G401.6 (cell line): ENCODE data around the gene UBE2O.

Source experiments
- FAIRE-seq: peaks from 2 replicates; lab custom pipeline; 2012; peaks lifted over from hg19 to GRCh38; lab: Jason Lieb, UNC

Gene UBE2O

GRCh38 chr17:76466775-76467130, 13.8 kb upstream of the UBE2O start:
- FAIRE-seq: no peak

GRCh38 chr17:76462556-76463290, 9.8 kb upstream of the UBE2O start:
- no peak for FAIRE-seq

- FAIRE-seq: no peak
Measured at GRCh38 chr17:76461765-76462555, 9.0 kb upstream of the UBE2O start.

DNA sequence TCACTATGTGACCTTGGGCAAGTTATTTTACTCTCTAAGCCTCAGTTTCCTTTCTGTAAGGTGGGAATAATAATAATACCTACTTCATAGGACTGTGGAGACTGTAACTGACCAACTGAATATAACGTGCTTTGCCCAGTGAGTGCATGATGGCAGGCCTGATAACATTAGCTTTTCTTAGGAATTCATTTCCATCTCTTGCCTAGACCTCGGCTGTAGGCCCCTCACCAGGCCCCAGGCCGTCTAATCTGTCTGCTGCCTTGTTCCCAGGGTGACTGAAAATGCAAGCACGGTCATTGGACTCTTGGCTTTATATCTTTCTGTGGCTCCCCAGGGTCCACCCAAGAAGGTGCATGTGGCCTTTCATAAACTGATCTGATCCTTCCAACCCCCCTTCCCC, 6.7 kb upstream of the UBE2O start:
- FAIRE-seq: no peak

DNA sequence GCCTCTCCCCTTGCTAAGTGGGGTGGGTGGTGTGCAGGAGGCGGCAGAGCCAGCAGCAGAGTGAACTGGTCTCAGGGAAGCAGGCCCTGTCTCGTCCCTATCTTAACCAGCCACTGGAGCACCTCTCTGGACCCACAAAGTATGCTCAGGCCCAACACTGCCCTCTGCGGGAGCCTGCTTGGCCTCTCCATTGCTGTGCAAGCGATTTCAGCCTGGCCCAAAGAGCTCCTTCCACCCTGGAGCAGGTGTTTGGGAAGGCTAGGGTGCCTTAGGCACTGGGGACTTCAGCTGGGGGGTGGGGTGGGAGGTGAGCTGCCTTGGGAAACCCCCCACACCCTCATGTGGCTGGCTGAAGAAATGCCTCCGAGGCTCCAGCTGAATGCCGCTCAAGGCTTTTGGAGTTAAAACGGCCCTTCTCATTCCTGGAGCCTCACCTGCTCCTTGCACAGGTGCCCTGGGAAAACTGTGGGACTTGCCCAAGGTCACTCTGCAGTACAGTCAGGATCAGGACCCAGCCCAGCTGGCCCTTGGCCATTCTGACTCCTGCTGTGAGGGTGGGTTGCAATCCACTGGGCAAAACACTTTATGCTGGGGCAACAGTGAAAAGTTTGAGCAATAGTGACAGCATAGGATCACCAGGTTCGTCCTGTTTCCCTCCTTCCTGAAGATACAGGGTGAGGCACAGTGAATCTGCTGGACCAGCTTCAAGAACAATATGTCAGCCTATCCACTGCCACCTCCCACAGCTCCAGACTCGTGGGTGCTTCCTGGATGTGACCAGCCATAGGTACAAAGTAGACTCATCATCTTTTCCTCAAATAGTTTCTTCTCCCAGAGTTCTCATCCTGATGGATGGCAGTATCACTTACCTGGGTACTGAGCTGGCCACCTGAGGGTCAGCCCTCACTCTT, 5.9 kb upstream of the UBE2O start:
- FAIRE-seq: no peak

GRCh38 chr17:76453431-76453743, 435 bp upstream of the UBE2O start:
- no peak for FAIRE-seq

DNA sequence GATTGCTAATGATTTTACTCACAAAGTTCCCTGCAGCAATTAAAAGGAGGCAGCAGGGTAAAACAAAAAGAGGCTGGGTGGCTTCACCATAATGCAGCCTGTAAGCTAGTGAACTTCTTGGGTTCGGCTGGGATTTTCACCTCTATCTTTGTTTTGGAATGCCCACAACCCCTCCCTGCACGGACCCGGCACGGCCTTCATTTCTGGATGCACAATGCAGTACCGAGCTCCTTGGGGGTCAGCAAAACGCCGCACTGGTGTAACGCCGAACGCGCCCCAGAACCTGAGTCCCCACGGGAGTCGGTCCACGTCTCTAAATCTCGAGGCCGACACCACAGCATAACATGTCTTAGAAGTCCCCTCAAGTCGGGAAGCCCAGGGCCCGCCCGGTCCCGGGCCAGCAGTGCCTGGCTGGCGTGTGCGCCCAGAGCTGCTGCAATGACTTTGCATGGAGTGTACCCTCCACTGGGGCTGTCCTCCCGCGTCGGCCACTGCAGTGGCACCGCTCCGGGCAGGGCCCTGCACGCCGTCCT, 759 bp downstream of the UBE2O start:
- FAIRE-seq: no peak

- no peak for FAIRE-seq
Measured at GRCh38 chr17:76451506-76451905, 1.4 kb downstream of the UBE2O start.

- FAIRE-seq: no peak
Measured at GRCh38 chr17:76449126-76449525, 3.8 kb downstream of the UBE2O start.

DNA sequence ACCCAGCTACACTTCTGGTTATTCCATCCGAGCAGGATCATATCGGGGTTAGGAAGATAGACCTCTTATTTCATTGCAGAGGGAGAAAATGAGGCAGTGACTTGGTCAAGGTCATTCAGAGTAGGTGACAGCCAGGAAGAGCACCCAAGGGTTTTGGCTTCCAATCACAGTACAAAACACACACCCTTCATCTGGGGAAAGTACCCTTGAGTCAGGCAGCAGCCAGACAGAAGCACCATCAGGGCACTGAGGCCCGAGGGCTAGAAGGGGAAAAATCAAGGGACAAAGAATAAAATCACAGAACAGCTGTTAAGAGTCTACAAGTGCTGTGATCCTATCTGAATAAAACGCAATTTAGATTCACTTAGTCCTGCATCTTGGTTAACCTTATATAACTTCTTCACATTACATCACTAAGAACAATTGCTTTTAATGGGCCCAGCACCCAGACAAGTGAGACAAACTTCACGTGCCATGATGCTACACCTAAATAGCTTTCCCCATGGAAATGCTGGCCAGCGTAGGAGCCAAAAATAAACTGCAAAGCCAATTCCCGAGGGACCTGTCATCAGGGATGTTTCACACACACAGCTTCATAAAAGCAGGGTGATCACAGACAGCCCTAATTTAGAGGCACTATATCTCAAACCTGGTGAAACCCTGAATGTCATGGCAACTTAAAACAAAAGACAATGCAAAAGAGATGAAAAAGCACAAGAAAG, 4.9 kb downstream of the UBE2O start:
- FAIRE-seq: no peak

DNA sequence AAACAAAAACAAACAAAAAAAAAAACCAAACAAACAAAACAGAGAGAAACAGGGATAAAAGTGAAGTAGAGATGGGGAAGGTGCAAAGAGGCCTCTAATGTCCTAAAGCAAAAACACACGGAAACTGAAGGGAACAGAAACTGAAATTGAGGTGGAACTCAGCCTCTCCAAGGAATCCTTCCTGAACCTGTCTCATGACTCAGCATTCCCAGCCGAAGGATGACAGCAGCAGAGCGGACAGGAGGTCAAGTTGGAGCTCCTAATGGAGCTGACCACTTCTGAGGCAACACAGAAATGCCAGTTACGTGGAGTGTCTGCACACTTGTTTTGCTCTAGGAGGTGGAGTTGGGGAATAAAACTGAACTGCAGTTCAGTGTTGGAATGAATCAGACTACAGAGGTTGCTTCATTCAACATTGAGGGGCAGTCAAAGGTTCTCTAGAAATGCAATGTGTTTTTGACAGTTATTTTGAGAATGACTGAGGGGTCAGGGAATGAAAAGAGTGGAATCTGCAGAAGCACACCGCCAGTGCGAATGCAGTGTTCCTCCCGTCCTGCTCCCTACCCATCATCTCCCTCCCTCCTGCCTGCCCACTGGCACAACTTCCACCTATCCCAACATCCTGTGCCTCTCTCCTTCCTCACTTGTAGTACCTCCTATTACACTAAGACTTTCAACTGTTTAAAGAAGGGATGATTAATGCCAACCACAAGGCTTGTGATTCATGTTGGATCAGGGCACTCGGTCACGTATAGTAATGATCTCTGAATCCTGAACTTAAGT, 6.3 kb downstream of the UBE2O start:
- no peak for FAIRE-seq

GRCh38 chr17:76445697-76446448, 7.1 kb downstream of the UBE2O start:
- no peak for FAIRE-seq

- no peak for FAIRE-seq
Measured at GRCh38 chr17:76444518-76445311, 8.2 kb downstream of the UBE2O start.

- FAIRE-seq: no peak
Measured at GRCh38 chr17:76442341-76443338, 10.3 kb downstream of the UBE2O start.

DNA sequence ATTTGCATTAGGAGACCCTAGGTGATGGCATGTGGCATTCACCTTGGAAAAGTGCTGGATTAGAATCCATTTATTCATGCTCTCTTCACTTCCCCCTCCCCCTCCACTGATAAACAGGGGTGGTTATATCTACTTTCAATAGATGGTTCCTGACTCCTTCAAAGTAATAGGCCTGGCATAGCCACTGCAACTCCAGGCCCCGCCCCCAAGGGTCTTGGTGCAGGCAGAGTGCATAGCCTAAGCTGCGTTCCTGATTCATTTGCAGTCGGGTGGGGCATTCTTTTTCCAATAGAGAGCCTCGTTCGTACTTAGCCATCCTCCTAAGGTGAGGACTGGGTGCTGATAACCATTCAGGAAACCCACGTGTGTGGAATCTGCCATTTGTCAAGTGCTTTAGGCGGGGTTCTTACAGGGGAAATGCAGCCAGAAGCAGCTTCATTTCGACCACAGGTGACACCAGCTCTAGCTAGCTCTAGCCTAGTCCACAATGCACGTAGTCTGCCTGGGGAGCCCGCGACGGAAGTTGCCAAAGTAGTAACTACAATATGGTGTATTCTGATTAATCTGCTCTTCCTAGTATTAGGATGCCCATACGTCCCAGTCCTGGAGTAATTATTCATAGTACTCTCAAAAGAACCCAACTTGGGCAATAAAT, 11.1 kb downstream of the UBE2O start:
- FAIRE-seq: no peak

GRCh38 chr17:76440751-76441362, 12.1 kb downstream of the UBE2O start:
- FAIRE-seq: no peak

GRCh38 chr17:76439314-76439928, 13.5 kb downstream of the UBE2O start:
- FAIRE-seq: no peak
